ENCODE results near the gene PTRH1. TPM values are rescaled to one million over a fixed set of nuclear protein-coding genes. Genes with fewer than 3 reads are reported as not detected.

PTRH1 gene
- total and polyA plus RNA-seq, 10 of the 15 experiments (the other 5 are each of a cell fraction or from before 2014, with no cell fraction given): 0.69 to 38.4 (median 10.2) TPM

GRCh38 chr9:127698386-127698785 is 17.1 kb downstream of the PTRH1 start:
- Histone ChIP-seq H3K9me3 (replicated peaks; ENCODE audit: control insufficient read depth, insufficient read depth, low read length) (no peaks in the 10 kb centered on the region), H3K4me3 (no peak overlapping the region), H3K4me1 (ENCODE audit: control insufficient read depth, insufficient read depth, low read length) (peaks cover 4% of the 10 kb centered on the region; the same call in 1 of the 2 replicates), H3K27me3 (replicated peaks in 1 of 2; ENCODE audit: control insufficient read depth in 2 of 2, insufficient read depth in 2 of 2, low read length in 1 of 2) (no peaks in the 10 kb centered on the region), H2AFZ (ENCODE audit: control insufficient read depth, low read depth, low read length) (no peak overlapping the region), H3K27ac (ENCODE audit: control insufficient read depth, insufficient read depth) (no peak overlapping the region), H3K9ac (ENCODE audit: control insufficient read depth, insufficient read depth, low read length) (no peak overlapping the region), H4K20me1 (ENCODE audit: control insufficient read depth, insufficient read depth) (no peaks in the 10 kb centered on the region), H3K36me3 (ENCODE audit: control insufficient read depth in 2 of 2, insufficient read depth in 2 of 2, low read length in 1 of 2) (no peaks in the 10 kb centered on the region), H3K4me2 (ENCODE audit: control insufficient read depth, insufficient read depth) (no peak overlapping the region), H3K79me2 (ENCODE audit: control insufficient read depth, insufficient read depth, low read length) (no peaks in the 10 kb centered on the region)
- WGBS (ENCODE audit: insufficient coverage, insufficient replicate concordance, low lambda C conversion rate, missing lambda C conversion rate): 96% methylated on average over 5 of the region's 5 CpGs
- FAIRE-seq (no peak), ATAC-seq (no peak), DNase-seq (ENCODE audit: low read depth, low spot score) (no peak)
- ChIA-PET CTCF (interaction anchor here (0.5 kb wide), 1 partner anchor 62 kb away, joined by 3 read pairs; no protein-coding TSS in a partner anchor), POLR2A (interaction anchor here (0.6 kb wide), 1 partner anchor 20 kb away, joined by 4 read pairs; no protein-coding TSS in a partner anchor), SMC1A (ENCODE audit: uncharacterized antibody, unreplicated experiment) (no interaction called here), RAD21 (ENCODE audit: unreplicated experiment) (no interaction called here)
- intact Hi-C loops (cut with micrococcal nuclease; ENCODE audit: unreplicated experiment) (no loop called here), in situ Hi-C loops (cut with MboI) (no loop called here)
- TF ChIP-seq RELB (IDR thresholded peaks at IDR 0.05; ENCODE audit: low read depth) (no peak), ZBED1 (IDR thresholded peaks at IDR 0.05; ENCODE audit: borderline replicate concordance) (no peak)
- no TSS peak for BruUV-seq (replicated peaks)

- Histone ChIP-seq H3K4me3 (no peak overlapping the region), H3K4me1 (ENCODE audit: control insufficient read depth, insufficient read depth, low read length) (peaks cover 4% of the 10 kb centered on the region; the same call in 1 of the 2 replicates), H3K27me3 (replicated peaks in 1 of 2; ENCODE audit: control insufficient read depth in 2 of 2, insufficient read depth in 2 of 2, low read length in 1 of 2) (no peaks in the 10 kb centered on the region), H4K20me1 (ENCODE audit: control insufficient read depth, insufficient read depth) (no peaks in the 10 kb centered on the region), H3K36me3 (ENCODE audit: control insufficient read depth in 2 of 2, insufficient read depth in 2 of 2, low read length in 1 of 2) (no peaks in the 10 kb centered on the region), H2AFZ (ENCODE audit: control insufficient read depth, low read depth, low read length) (no peak overlapping the region), H3K4me2 (ENCODE audit: control insufficient read depth, insufficient read depth) (no peak overlapping the region), H3K9me3 (replicated peaks; ENCODE audit: control insufficient read depth, insufficient read depth, low read length) (no peaks in the 10 kb centered on the region), H3K9ac (ENCODE audit: control insufficient read depth, insufficient read depth, low read length) (no peak overlapping the region), H3K79me2 (ENCODE audit: control insufficient read depth, insufficient read depth, low read length) (no peaks in the 10 kb centered on the region), H3K27ac (ENCODE audit: control insufficient read depth, insufficient read depth) (no peak overlapping the region)
- RAD21 ChIA-PET (ENCODE audit: unreplicated experiment): no interaction called here
- ATAC-seq (no peak), FAIRE-seq (no peak), DNase-seq (ENCODE audit: low read depth, low spot score) (no peak)
- POLR2A ChIA-PET: no interaction called here
- intact Hi-C loops (cut with micrococcal nuclease; ENCODE audit: unreplicated experiment) (no loop called here), in situ Hi-C loops (cut with MboI) (no loop called here)
- BruUV-seq (replicated peaks): no TSS peak
- TF ChIP-seq TAF1 (IDR thresholded peaks at IDR 0.05; ENCODE audit: borderline replicate concordance, low read depth, low read length) (no peak), RUNX3 (IDR thresholded peaks at IDR 0.05; ENCODE audit: low read length) (no peak), NFYB (IDR thresholded peaks at IDR 0.05; ENCODE audit: insufficient read depth, low read depth, low read length) (no peak), CBX3 (IDR thresholded peaks at IDR 0.05; ENCODE audit: borderline replicate concordance, low read depth) (no peak)
- SMC1A ChIA-PET (ENCODE audit: uncharacterized antibody, unreplicated experiment): interaction anchor here (0.6 kb wide), 1 partner anchor 383 kb away, joined by 3 read pairs; no protein-coding TSS in a partner anchor
- 74% methylated on average over 5 of the region's 5 CpGs for WGBS (ENCODE audit: insufficient coverage, insufficient replicate concordance, low lambda C conversion rate, missing lambda C conversion rate)
- CTCF ChIA-PET: no interaction called here
These were observed 17.9 kb downstream of the PTRH1 start for GRCh38 chr9:127697575-127697974.

Data from GM12878 (cell line).